GM19372 (cell line): ENCODE measurements around the gene RASGRF2.
"Not testable (repeated sequence)": the region's sequence is repeated elsewhere in the genome, so short reads cannot be mapped to it uniquely, and the experiment has no call there.

Experiments used
- ATAC-seq: cut with Tn5 transposase; IDR thresholded peaks from one replicate; pipeline ENCODE4 v1.9.1; 2021; ENCODE audit warnings: mild to moderate bottlenecking, low read depth, moderate library complexity; ENCODE audit not compliant: unreplicated experiment

Gene RASGRF2

GRCh38 chr5:81121836-81122630 is 161.9 kb downstream of the RASGRF2 start:
- no peak for ATAC-seq

GRCh38 chr5:81124689-81125088 is 164.5 kb downstream of the RASGRF2 start:
- ATAC-seq = not testable (repeated sequence)

- ATAC-seq = no peak
Measured at GRCh38 chr5:81125959-81126358, 165.8 kb downstream of the RASGRF2 start.

GRCh38 chr5:81128416-81128815 is 168.3 kb downstream of the RASGRF2 start:
- ATAC-seq = no peak

- no peak for ATAC-seq
Measured at GRCh38 chr5:81132381-81132780, 172.2 kb downstream of the RASGRF2 start.

- no peak for ATAC-seq
Measured at GRCh38 chr5:81134066-81134465, 173.9 kb downstream of the RASGRF2 start.

GRCh38 chr5:81134566-81134965 is 174.4 kb downstream of the RASGRF2 start:
- no peak for ATAC-seq

- ATAC-seq = no peak
Measured at GRCh38 chr5:81136557-81136956, 176.4 kb downstream of the RASGRF2 start.

- ATAC-seq = no peak
Measured at GRCh38 chr5:81137833-81138232, 177.7 kb downstream of the RASGRF2 start.

- ATAC-seq = no peak
Measured at GRCh38 chr5:81140441-81140840, 180.3 kb downstream of the RASGRF2 start.

- no peak for ATAC-seq
Measured at GRCh38 chr5:81140943-81141342, 180.8 kb downstream of the RASGRF2 start.

- ATAC-seq = no peak
Measured at GRCh38 chr5:81142108-81142507, 181.9 kb downstream of the RASGRF2 start.

- ATAC-seq = no peak
Measured at GRCh38 chr5:81145329-81145935, 185.3 kb downstream of the RASGRF2 start.

GRCh38 chr5:81146031-81146430 is 185.9 kb downstream of the RASGRF2 start:
- ATAC-seq = no peak

- ATAC-seq = no peak
Measured at GRCh38 chr5:81147011-81147885, 187.1 kb downstream of the RASGRF2 start.

GRCh38 chr5:81147886-81148571 is 187.9 kb downstream of the RASGRF2 start:
- ATAC-seq = no peak

GRCh38 chr5:81151546-81151945 is 191.4 kb downstream of the RASGRF2 start:
- no peak for ATAC-seq

- no peak for ATAC-seq
Measured at GRCh38 chr5:81154725-81155124, 194.6 kb downstream of the RASGRF2 start.

- ATAC-seq = no peak
Measured at GRCh38 chr5:81156732-81157131, 196.6 kb downstream of the RASGRF2 start.

GRCh38 chr5:81161012-81161601 is 200.9 kb downstream of the RASGRF2 start:
- no peak for ATAC-seq
